Central memory CD8-positive, alpha-beta T cell (primary cell): ENCODE data around the gene ANXA4.

Experiments used
- ATAC-seq: fragments of 150-1000 bp; cut with Tn5 transposase; replicated peaks from 2 replicates; pipeline ENCODE4 v1.10.0; 2022; ENCODE audit warnings: mild to moderate bottlenecking, moderate FRiP score, moderate number of reproducible peaks; ENCODE audit not compliant: poor library complexity, severe bottlenecking; ENCODE audit errors: extremely low read depth
- DNase-seq, 2 donors: peaks; one replicate each; pipeline ENCODE4 v3.0.0; 2021; ENCODE audit warnings: low spot score in 2 of 2
- H3K27ac Mint-ChIP-seq: one replicate; pipeline ENCODE4 v1.8.0; 2022; ENCODE audit warnings: low read depth, mild to moderate bottlenecking, moderate library complexity, mixed read lengths
- H3K27me3 Mint-ChIP-seq: one replicate; pipeline ENCODE4 v1.8.0; 2022; ENCODE audit warnings: mixed read lengths
- H3K36me3 Mint-ChIP-seq: one replicate; pipeline ENCODE4 v1.8.0; 2022; ENCODE audit warnings: mild to moderate bottlenecking, moderate library complexity, mixed read lengths; ENCODE audit not compliant: insufficient read depth
- H3K4me1 Mint-ChIP-seq: one replicate; pipeline ENCODE4 v1.8.0; 2022; ENCODE audit warnings: mixed read lengths
- H3K4me3 Mint-ChIP-seq: one replicate; pipeline ENCODE4 v1.8.0; 2022; ENCODE audit warnings: mild to moderate bottlenecking, moderate library complexity, mixed read lengths
- H3K9me3 Mint-ChIP-seq: one replicate; pipeline ENCODE4 v1.8.0; 2022; ENCODE audit warnings: mixed read lengths

ANXA4 gene

GRCh38 chr2:69777786-69778105 is 35.8 kb downstream of the ANXA4 start:
- Mint-ChIP-seq H3K4me3 (no peak overlapping the region), H3K9me3 (no peaks in the 10 kb centered on the region), H3K27me3 (no peaks in the 10 kb centered on the region), H3K27ac (no peak overlapping the region), H3K4me1 (peaks cover 35% of the 10 kb centered on the region), H3K36me3 (peaks cover 2% of the 10 kb centered on the region)
- DNase-seq = no peak
- no peak for ATAC-seq

GRCh38 chr2:69779258-69780001 is 37.5 kb downstream of the ANXA4 start:
- Mint-ChIP-seq H3K4me1 (peaks cover 27% of the 10 kb centered on the region), H3K9me3 (no peaks in the 10 kb centered on the region), H3K36me3 (peaks cover 2% of the 10 kb centered on the region), H3K27ac (peak overlapping the region; percentile 4), H3K27me3 (no peaks in the 10 kb centered on the region), H3K4me3 (no peak overlapping the region)
- ATAC-seq = no peak
- DNase-seq = no peak

GRCh38 chr2:69780921-69781320 is 39.0 kb downstream of the ANXA4 start:
- ATAC-seq (no peak), DNase-seq (no peak)
- Mint-ChIP-seq H3K4me3 (no peak overlapping the region), H3K9me3 (no peaks in the 10 kb centered on the region), H3K36me3 (peaks cover 3% of the 10 kb centered on the region), H3K4me1 (peaks cover 15% of the 10 kb centered on the region), H3K27ac (no peak overlapping the region), H3K27me3 (no peaks in the 10 kb centered on the region)

GRCh38 chr2:69781321-69782248 is 39.7 kb downstream of the ANXA4 start:
- Mint-ChIP-seq H3K9me3 (no peaks in the 10 kb centered on the region), H3K27ac (no peak overlapping the region), H3K36me3 (peaks cover 3% of the 10 kb centered on the region), H3K27me3 (no peaks in the 10 kb centered on the region), H3K4me3 (no peak overlapping the region), H3K4me1 (peaks cover 9% of the 10 kb centered on the region)
- ATAC-seq (no peak), DNase-seq (no peak)

GRCh38 chr2:69784228-69784627 is 42.3 kb downstream of the ANXA4 start:
- Mint-ChIP-seq H3K27ac (no peak overlapping the region), H3K4me3 (no peak overlapping the region), H3K27me3 (no peaks in the 10 kb centered on the region), H3K9me3 (no peaks in the 10 kb centered on the region), H3K36me3 (peaks cover 13% of the 10 kb centered on the region), H3K4me1 (peaks cover 7% of the 10 kb centered on the region)
- ATAC-seq = no peak
- no peak for DNase-seq

- peaks cover 10% of the 10 kb centered on the region for H3K4me1 Mint-ChIP-seq
- no peaks in the 10 kb centered on the region for H3K27me3 Mint-ChIP-seq
- H3K9me3 Mint-ChIP-seq = no peaks in the 10 kb centered on the region
- DNase-seq = no peak
- no peak for ATAC-seq
- H3K27ac Mint-ChIP-seq = no peak overlapping the region
- peaks cover 19% of the 10 kb centered on the region for H3K36me3 Mint-ChIP-seq
- no peak overlapping the region for H3K4me3 Mint-ChIP-seq
Observed at GRCh38 chr2:69785358-69785757, 43.4 kb downstream of the ANXA4 start.

- ATAC-seq = no peak
- H3K4me1 Mint-ChIP-seq = peaks cover 10% of the 10 kb centered on the region
- no peak overlapping the region for H3K4me3 Mint-ChIP-seq
- no peaks in the 10 kb centered on the region for H3K9me3 Mint-ChIP-seq
- peaks cover 19% of the 10 kb centered on the region for H3K36me3 Mint-ChIP-seq
- H3K27me3 Mint-ChIP-seq = no peaks in the 10 kb centered on the region
- no peak overlapping the region for H3K27ac Mint-ChIP-seq
- DNase-seq = no peak
Observed at GRCh38 chr2:69786052-69786560, 44.2 kb downstream of the ANXA4 start.

- ATAC-seq = no peak
- peaks cover 10% of the 10 kb centered on the region for H3K4me1 Mint-ChIP-seq
- H3K4me3 Mint-ChIP-seq = no peak overlapping the region
- no peak for DNase-seq
- no peak overlapping the region for H3K27ac Mint-ChIP-seq
- H3K9me3 Mint-ChIP-seq = no peaks in the 10 kb centered on the region
- H3K36me3 Mint-ChIP-seq = peaks cover 19% of the 10 kb centered on the region
- no peaks in the 10 kb centered on the region for H3K27me3 Mint-ChIP-seq
Observed at GRCh38 chr2:69789175-69789721, 47.3 kb downstream of the ANXA4 start.

GRCh38 chr2:69789772-69790600 is 48.1 kb downstream of the ANXA4 start:
- H3K27me3 Mint-ChIP-seq = no peaks in the 10 kb centered on the region
- peak overlapping the region; percentile 39 for H3K4me3 Mint-ChIP-seq
- H3K27ac Mint-ChIP-seq = no peak overlapping the region
- H3K9me3 Mint-ChIP-seq = no peaks in the 10 kb centered on the region
- H3K36me3 Mint-ChIP-seq = peaks cover 18% of the 10 kb centered on the region
- peaks cover 10% of the 10 kb centered on the region for H3K4me1 Mint-ChIP-seq
- no peak for DNase-seq
- no peak for ATAC-seq

GRCh38 chr2:69790601-69790959 is 48.6 kb downstream of the ANXA4 start:
- no peaks in the 10 kb centered on the region for H3K27me3 Mint-ChIP-seq

GRCh38 chr2:69791045-69791444 is 49.1 kb downstream of the ANXA4 start:
- DNase-seq = no peak
- Mint-ChIP-seq H3K27ac (no peak overlapping the region), H3K4me1 (peaks cover 10% of the 10 kb centered on the region), H3K4me3 (no peak overlapping the region), H3K27me3 (no peaks in the 10 kb centered on the region), H3K36me3 (peaks cover 18% of the 10 kb centered on the region), H3K9me3 (no peaks in the 10 kb centered on the region)
- no peak for ATAC-seq

More at GRCh38 chr2:69790601-69790959, 48.6 kb downstream of the ANXA4 start:
- DNase-seq = no peak
- Mint-ChIP-seq H3K36me3 (peaks cover 18% of the 10 kb centered on the region), H3K9me3 (no peaks in the 10 kb centered on the region), H3K4me3 (peak overlapping the region; percentile 39), H3K27ac (no peak overlapping the region), H3K4me1 (peaks cover 10% of the 10 kb centered on the region)
- ATAC-seq = no peak

- peaks cover 10% of the 10 kb centered on the region for H3K4me1 Mint-ChIP-seq
- no peak for ATAC-seq
- DNase-seq = no peak
- H3K27ac Mint-ChIP-seq = no peak overlapping the region
- peaks cover 2% of the 10 kb centered on the region for H3K36me3 Mint-ChIP-seq
- H3K27me3 Mint-ChIP-seq = no peaks in the 10 kb centered on the region
- H3K4me3 Mint-ChIP-seq = no peak overlapping the region
- H3K9me3 Mint-ChIP-seq = no peaks in the 10 kb centered on the region
Observed at GRCh38 chr2:69796174-69796573, 54.2 kb downstream of the ANXA4 start.
